Left renal pelvis (tissue), 4 donors: Measurements from ENCODE around the gene PDZRN4. TPM values are rescaled to one million over a fixed set of nuclear protein-coding genes. Genes with fewer than 3 reads are reported as not detected.

ENCODE experiments used
- DNase-seq, 4 donors: peaks; one replicate each; pipeline ENCODE4 v3.0.0-alpha.2; 2013; ENCODE audit warnings: low read depth in 4 of 4, low spot score in 3 of 4
- polyA plus RNA-seq, 4 donors: library from polyadenylated mRNA; unstranded; fragments of 120-200 nt; gene quantifications; one replicate each; pipeline ENCODE4 v1.2.1, GENCODE V29; 2013; ENCODE audit not compliant: insufficient read length in 4 of 4

Gene PDZRN4
- polyA plus RNA-seq, 4 donors, result 3.1 to 9.0 (median 6.6) TPM

GRCh38 chr12:41496009-41496408 is 307.9 kb downstream of the PDZRN4 start:
- DNase-seq, result no peak

- DNase-seq, result no peak
These were observed 309.3 kb downstream of the PDZRN4 start for GRCh38 chr12:41497409-41497808.

- DNase-seq, result no peak
These were observed 316.9 kb downstream of the PDZRN4 start for GRCh38 chr12:41504976-41505375.

GRCh38 chr12:41507286-41507685 is 319.2 kb downstream of the PDZRN4 start:
- DNase-seq, result no peak

- DNase-seq, result no peak
These were observed 321.3 kb downstream of the PDZRN4 start for GRCh38 chr12:41509271-41510055.

GRCh38 chr12:41510470-41510869 is 322.4 kb downstream of the PDZRN4 start:
- DNase-seq, result no peak

GRCh38 chr12:41511247-41511646 is 323.1 kb downstream of the PDZRN4 start:
- DNase-seq, result no peak

GRCh38 chr12:41512497-41512896 is 324.4 kb downstream of the PDZRN4 start:
- DNase-seq, result no peak

- DNase-seq, result peak in 1 of 4 donors; percentile 12
These were observed 326.1 kb downstream of the PDZRN4 start for GRCh38 chr12:41514021-41514777.

GRCh38 chr12:41514907-41515306 is 326.8 kb downstream of the PDZRN4 start:
- no peak for DNase-seq

- DNase-seq, result no peak
These were observed 327.8 kb downstream of the PDZRN4 start for GRCh38 chr12:41515953-41516352.

- no peak for DNase-seq
These were observed 332.7 kb downstream of the PDZRN4 start for GRCh38 chr12:41520869-41521268.

GRCh38 chr12:41521872-41522379 is 333.8 kb downstream of the PDZRN4 start:
- DNase-seq, result peak in 3 of 4 donors; percentile 23 to 40 (median 28)

- no peak for DNase-seq
These were observed 338.9 kb downstream of the PDZRN4 start for GRCh38 chr12:41527062-41527461.

GRCh38 chr12:41527534-41528116 is 339.5 kb downstream of the PDZRN4 start:
- no peak for DNase-seq

- DNase-seq, result no peak
These were observed 340.8 kb downstream of the PDZRN4 start for GRCh38 chr12:41528874-41529273.

GRCh38 chr12:41530441-41530840 is 342.3 kb downstream of the PDZRN4 start:
- DNase-seq, result no peak

- DNase-seq, result no peak
These were observed 343.2 kb downstream of the PDZRN4 start for GRCh38 chr12:41531147-41531829.

- no peak for DNase-seq
These were observed 344.0 kb downstream of the PDZRN4 start for GRCh38 chr12:41532072-41532471.

- no peak for DNase-seq
These were observed 348.8 kb downstream of the PDZRN4 start for GRCh38 chr12:41536813-41537490.
